ENCODE results near the gene DSG1.

Gene DSG1

GRCh38 chr18:31297248-31297647, 20.7 kb upstream of the DSG1 start:
- Histone ChIP-seq H3K4me2 (ENCODE audit: low read length) (no peak overlapping the region), H3K4me3 (ENCODE audit: low read length) (no peak overlapping the region), H3K79me2 (ENCODE audit: control insufficient read depth, low read length) (no peaks in the 10 kb centered on the region), H3K4me1 (ENCODE audit: control insufficient read depth, low read length) (no peaks in the 10 kb centered on the region), H3K9me2 (replicated peaks; ENCODE audit: control insufficient read depth, low read length) (no peaks in the 10 kb centered on the region), H3K9me3 (ENCODE audit: control insufficient read depth, insufficient read depth, low read length) (no peaks in the 10 kb centered on the region), H3K36me3 (ENCODE audit: control insufficient read depth, low read length) (no peaks in the 10 kb centered on the region), H3K27ac (ENCODE audit: low read depth, low read length) (no peak overlapping the region), H3K27me3 (ENCODE audit: control insufficient read depth, low read length) (no peaks in the 10 kb centered on the region), H4K20me1 (ENCODE audit: control insufficient read depth, insufficient read depth, low read depth, low read length) (no peaks in the 10 kb centered on the region), H3F3A (ENCODE audit: control insufficient read depth, insufficient read depth) (no peaks in the 10 kb centered on the region)
- TF ChIP-seq EZH2phosphoT487 (IDR thresholded peaks at IDR 0.05; ENCODE audit: borderline replicate concordance, low read length) (no peak), CTCF (IDR thresholded peaks at IDR 0.05; ENCODE audit: low read depth, low read length, poor library complexity, severe bottlenecking) (no peak)

GRCh38 chr18:31301201-31301655, 16.7 kb upstream of the DSG1 start:
- no peak overlapping the region for H3K27ac ChIP-seq (ENCODE audit: low read depth, low read length)

GRCh38 chr18:31302991-31303390, 15.0 kb upstream of the DSG1 start:
- H3K79me2 ChIP-seq (ENCODE audit: control insufficient read depth, low read length): no peaks in the 10 kb centered on the region
- no peaks in the 10 kb centered on the region for H3K36me3 ChIP-seq (ENCODE audit: control insufficient read depth, low read length)
- no peaks in the 10 kb centered on the region for H3K4me1 ChIP-seq (ENCODE audit: control insufficient read depth, low read length)
- H3K27me3 ChIP-seq (ENCODE audit: control insufficient read depth, low read length): no peaks in the 10 kb centered on the region
- TF ChIP-seq CTCF (IDR thresholded peaks at IDR 0.05; ENCODE audit: low read depth, low read length, poor library complexity, severe bottlenecking): no peak
- no peak for TF ChIP-seq EZH2phosphoT487 (IDR thresholded peaks at IDR 0.05; ENCODE audit: borderline replicate concordance, low read length)
- H3K9me2 ChIP-seq (replicated peaks; ENCODE audit: control insufficient read depth, low read length): no peaks in the 10 kb centered on the region
- no peaks in the 10 kb centered on the region for H4K20me1 ChIP-seq (ENCODE audit: control insufficient read depth, insufficient read depth, low read depth, low read length)
- H3K4me3 ChIP-seq (ENCODE audit: low read length): no peak overlapping the region
- H3K9me3 ChIP-seq (ENCODE audit: control insufficient read depth, insufficient read depth, low read length): no peaks in the 10 kb centered on the region
- no peak overlapping the region for H3K27ac ChIP-seq (ENCODE audit: low read depth, low read length)
- no peak overlapping the region for H3K4me2 ChIP-seq (ENCODE audit: low read length)
- H3F3A ChIP-seq (ENCODE audit: control insufficient read depth, insufficient read depth): no peaks in the 10 kb centered on the region

More at GRCh38 chr18:31301201-31301655, 16.7 kb upstream of the DSG1 start:
- Histone ChIP-seq H3F3A (ENCODE audit: control insufficient read depth, insufficient read depth) (no peaks in the 10 kb centered on the region), H3K9me2 (replicated peaks; ENCODE audit: control insufficient read depth, low read length) (no peaks in the 10 kb centered on the region), H3K79me2 (ENCODE audit: control insufficient read depth, low read length) (no peaks in the 10 kb centered on the region), H3K9me3 (ENCODE audit: control insufficient read depth, insufficient read depth, low read length) (no peaks in the 10 kb centered on the region), H4K20me1 (ENCODE audit: control insufficient read depth, insufficient read depth, low read depth, low read length) (no peaks in the 10 kb centered on the region), H3K4me3 (ENCODE audit: low read length) (no peak overlapping the region), H3K4me2 (ENCODE audit: low read length) (no peak overlapping the region), H3K36me3 (ENCODE audit: control insufficient read depth, low read length) (no peaks in the 10 kb centered on the region), H3K27me3 (ENCODE audit: control insufficient read depth, low read length) (no peaks in the 10 kb centered on the region), H3K4me1 (ENCODE audit: control insufficient read depth, low read length) (no peaks in the 10 kb centered on the region)
- TF ChIP-seq CTCF (IDR thresholded peaks at IDR 0.05; ENCODE audit: low read depth, low read length, poor library complexity, severe bottlenecking) (no peak), EZH2phosphoT487 (IDR thresholded peaks at IDR 0.05; ENCODE audit: borderline replicate concordance, low read length) (no peak)
